ENCODE results near the gene MUC4. TPM values are rescaled to one million over a fixed set of nuclear protein-coding genes. Genes with fewer than 3 reads are reported as not detected.
A peak's percentile ranks its signal among the peaks of the same experiment; 100 is the strongest.

Gene MUC4
- polyA plus RNA-seq, 1 experiment, result not detected

DNA sequence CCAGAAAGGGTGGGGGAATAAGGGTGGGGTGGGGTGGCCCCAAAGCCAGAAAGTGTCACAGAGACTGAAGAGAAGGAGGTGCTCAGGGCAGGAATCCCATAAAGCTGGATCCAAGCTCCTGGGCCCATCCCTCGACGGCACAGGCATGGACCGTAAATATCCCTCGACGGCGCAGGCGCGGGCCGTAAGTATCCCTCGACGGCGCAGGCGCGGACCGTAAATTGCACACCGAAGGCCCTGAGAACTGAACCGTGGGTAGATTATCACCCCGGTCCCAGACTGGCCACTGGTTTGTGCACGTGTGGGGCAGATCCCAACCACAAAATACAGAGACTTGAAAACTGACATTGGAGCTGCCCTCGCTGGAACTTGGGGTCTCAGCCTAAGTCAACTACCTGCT, 41.3 kb upstream of the MUC4 start:
- Histone ChIP-seq H3K9me3 (ENCODE audit: control insufficient read depth, insufficient read depth, low read length) (no peaks in the 10 kb centered on the region), H3K27ac (ENCODE audit: low read depth, low read length) (no peak overlapping the region), H3K27me3 (ENCODE audit: control insufficient read depth, insufficient read depth, low read length) (no peaks in the 10 kb centered on the region), H3K4me3 (ENCODE audit: low read depth, low read length) (no peak overlapping the region)
- no peak for DNase-seq (ENCODE audit: low read depth, low spot score)
- POLR2A ChIA-PET, result no interaction called here
- TF ChIP-seq CTCF (IDR thresholded peaks at IDR 0.05; ENCODE audit: low read depth, low read length), result no peak
- CTCF ChIA-PET, result interaction anchor here (0.6 to 11.1 kb wide), 3 partner anchors 9 to 59 kb away, joined by 3 to 143 read pairs (median 20); no protein-coding TSS in a partner anchor

DNA sequence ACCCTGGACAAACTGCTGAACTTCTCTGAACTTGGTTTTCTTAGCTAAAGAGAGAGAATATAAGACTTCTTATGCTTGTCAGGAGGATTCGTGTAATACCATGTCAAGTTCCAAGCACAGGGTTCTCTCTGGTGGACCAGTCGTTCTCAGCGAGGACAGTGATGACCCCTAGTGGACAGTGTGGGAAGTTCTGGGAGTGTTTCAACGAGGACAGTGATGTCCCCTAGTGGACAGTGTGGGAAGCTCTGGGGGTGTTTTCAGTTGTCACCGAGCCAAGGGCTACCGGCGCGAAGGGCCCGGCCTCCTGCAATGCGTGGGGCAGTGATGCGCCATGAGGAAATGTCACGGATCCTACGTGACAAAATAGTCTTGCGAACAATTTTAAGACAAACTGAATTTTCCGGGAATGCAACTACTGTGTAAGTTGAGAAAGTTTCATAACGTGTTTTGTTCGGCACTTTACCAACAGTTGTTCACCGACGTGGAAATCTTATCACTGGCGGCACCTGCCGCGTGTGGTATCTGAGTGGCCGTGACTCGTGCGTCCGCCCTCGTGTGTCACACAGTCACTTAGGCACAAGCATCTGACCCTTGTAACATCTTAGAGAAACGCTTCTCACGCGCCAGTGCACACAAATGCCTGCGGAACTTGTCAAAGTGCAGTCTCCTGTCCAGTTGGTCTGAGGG, 39.3 kb upstream of the MUC4 start:
- no peak overlapping the region for H3K27ac ChIP-seq (ENCODE audit: low read depth, low read length)
- ChIA-PET CTCF (interaction anchor here (0.6 to 11.1 kb wide), 26 partner anchors 8 to 267 kb away, joined by 3 to 143 read pairs (median 4); partner anchors contain the start of gene APOD), POLR2A (no interaction called here)
- DNase-seq (ENCODE audit: low read depth, low spot score), result peak; percentile 85
- no peak overlapping the region for H3K4me3 ChIP-seq (ENCODE audit: low read depth, low read length)
- no peaks in the 10 kb centered on the region for H3K27me3 ChIP-seq (ENCODE audit: control insufficient read depth, insufficient read depth, low read length)
- TF ChIP-seq CTCF (IDR thresholded peaks at IDR 0.05; ENCODE audit: low read depth, low read length), result peak; percentile 100
- no peaks in the 10 kb centered on the region for H3K9me3 ChIP-seq (ENCODE audit: control insufficient read depth, insufficient read depth, low read length)

- Histone ChIP-seq H3K9me3 (ENCODE audit: control insufficient read depth, insufficient read depth, low read length) (no peaks in the 10 kb centered on the region), H3K4me3 (ENCODE audit: low read depth, low read length) (no peak overlapping the region), H3K27ac (ENCODE audit: low read depth, low read length) (no peak overlapping the region), H3K27me3 (ENCODE audit: control insufficient read depth, insufficient read depth, low read length) (no peaks in the 10 kb centered on the region)
- ChIA-PET POLR2A (no interaction called here), CTCF (interaction anchor here (0.8 to 11.1 kb wide), 12 partner anchors 10 to 306 kb away, joined by 3 to 143 read pairs (median 11); no protein-coding TSS in a partner anchor)
- no peak for DNase-seq (ENCODE audit: low read depth, low spot score)
- no peak for TF ChIP-seq CTCF (IDR thresholded peaks at IDR 0.05; ENCODE audit: low read depth, low read length)
These were observed 37.8 kb upstream of the MUC4 start for GRCh38 chr3:195849322-195850074.

GRCh38 chr3:195847055-195847950, 35.6 kb upstream of the MUC4 start:
- Histone ChIP-seq H3K27me3 (ENCODE audit: control insufficient read depth, insufficient read depth, low read length) (no peaks in the 10 kb centered on the region), H3K9me3 (ENCODE audit: control insufficient read depth, insufficient read depth, low read length) (no peaks in the 10 kb centered on the region), H3K27ac (ENCODE audit: low read depth, low read length) (no peak overlapping the region), H3K4me3 (ENCODE audit: low read depth, low read length) (no peak overlapping the region)
- no peak for TF ChIP-seq CTCF (IDR thresholded peaks at IDR 0.05; ENCODE audit: low read depth, low read length)
- no peak for DNase-seq (ENCODE audit: low read depth, low spot score)
- ChIA-PET POLR2A (no interaction called here), CTCF (no interaction called here)
